CD4-positive, alpha-beta T cell treated with Interleukin-17A for 4 hours (primary cell): ENCODE measurements around the gene UBTF.

ENCODE experiments used
- DNase-seq: peaks from one replicate; pipeline ENCODE4 v3.0.0-alpha.2; 2020; ENCODE audit warnings: mixed read lengths

UBTF gene

GRCh38 chr17:44164476-44164875 lies 55.0 kb downstream of the UBTF start:
- no peak for DNase-seq

GRCh38 chr17:44159519-44160210 lies 59.8 kb downstream of the UBTF start:
- peak; percentile 34 for DNase-seq

- no peak for DNase-seq
Measured at GRCh38 chr17:44155488-44155887, 64.0 kb downstream of the UBTF start.
